OCI-LY3 (cell line): ENCODE data around the gene TNS1.

Experiments used
- CTCF ChIP-seq: fragments of 200-600, 300-600 bp; sonication (generic); IDR thresholded peaks from 2 replicates; pipeline ENCODE4 v1.5.1; 2014; ENCODE audit warnings: antibody characterized with exemption, low read length, low read depth
- EZH2phosphoT487 ChIP-seq: fragments of 200-600 bp; shearing (Covaris generic); IDR thresholded peaks from 2 replicates; pipeline ENCODE4 v1.6.1; 2018; ENCODE audit warnings: antibody characterized with exemption, mixed run types, low read depth

GRCh38 chr2:217890445-217890844 lies 112.3 kb downstream of the TNS1 start:
- TF ChIP-seq CTCF (no peak), EZH2phosphoT487 (no peak)
